ENCODE data around the gene SPDYC.
"Not testable (repeated sequence)": the region's sequence is repeated elsewhere in the genome, so short reads cannot be mapped to it uniquely, and the experiment has no call there.

SPDYC gene

GRCh38 chr11:65169164-65169641 is 830 bp upstream of the SPDYC start:
- Histone ChIP-seq H3K4me3 (ENCODE audit: insufficient read depth, low read depth, low read length) (no peak overlapping the region), H3K27ac (ENCODE audit: insufficient read depth, low read depth, low read length, poor library complexity, severe bottlenecking) (no peak overlapping the region), H3K4me1 (ENCODE audit: control insufficient read depth, insufficient read depth, low read length) (no peaks in the 10 kb centered on the region), H3K36me3 (ENCODE audit: control insufficient read depth, insufficient read depth, low read length) (no peaks in the 10 kb centered on the region), H3K27me3 (ENCODE audit: control insufficient read depth, insufficient read depth, low read length, poor library complexity, severe bottlenecking) (no peaks in the 10 kb centered on the region), H3K9me3 (ENCODE audit: control insufficient read depth, low read length) (no peaks in the 10 kb centered on the region)
- WGBS, 2 experiments, result 87 to 92% methylated on average over 11 of the region's 11 CpGs

GRCh38 chr11:65172600-65172999 is 2.6 kb downstream of the SPDYC start:
- 85 to 91% methylated on average over 10 of the region's 10 CpGs for WGBS, 2 experiments
- H3K4me3 ChIP-seq (ENCODE audit: insufficient read depth, low read depth, low read length), result no peak overlapping the region
- no peaks in the 10 kb centered on the region for H3K36me3 ChIP-seq (ENCODE audit: control insufficient read depth, insufficient read depth, low read length)
- no peaks in the 10 kb centered on the region for H3K9me3 ChIP-seq (ENCODE audit: control insufficient read depth, low read length)
- no peaks in the 10 kb centered on the region for H3K4me1 ChIP-seq (ENCODE audit: control insufficient read depth, insufficient read depth, low read length)
- no peaks in the 10 kb centered on the region for H3K27me3 ChIP-seq (ENCODE audit: control insufficient read depth, insufficient read depth, low read length, poor library complexity, severe bottlenecking)
- no peak overlapping the region for H3K27ac ChIP-seq (ENCODE audit: insufficient read depth, low read depth, low read length, poor library complexity, severe bottlenecking)

- not testable (repeated sequence) for H3K4me1 ChIP-seq (ENCODE audit: control insufficient read depth, insufficient read depth, low read length); H3K4me3 ChIP-seq (ENCODE audit: insufficient read depth, low read depth, low read length); H3K36me3 ChIP-seq (ENCODE audit: control insufficient read depth, insufficient read depth, low read length); H3K27ac ChIP-seq (ENCODE audit: insufficient read depth, low read depth, low read length, poor library complexity, severe bottlenecking); H3K9me3 ChIP-seq (ENCODE audit: control insufficient read depth, low read length); H3K27me3 ChIP-seq (ENCODE audit: control insufficient read depth, insufficient read depth, low read length, poor library complexity, severe bottlenecking)
- WGBS, 2 experiments, result 66 to 70% methylated on average over 2 of the region's 2 CpGs
Observed at GRCh38 chr11:65174571-65175010, 4.6 kb downstream of the SPDYC start.

- Histone ChIP-seq H3K27me3 (ENCODE audit: control insufficient read depth, insufficient read depth, low read length, poor library complexity, severe bottlenecking) (peaks cover 4% of the 10 kb centered on the region), H3K9me3 (ENCODE audit: control insufficient read depth, low read length) (no peaks in the 10 kb centered on the region), H3K36me3 (ENCODE audit: control insufficient read depth, insufficient read depth, low read length) (no peaks in the 10 kb centered on the region), H3K27ac (ENCODE audit: insufficient read depth, low read depth, low read length, poor library complexity, severe bottlenecking) (no peak overlapping the region), H3K4me1 (ENCODE audit: control insufficient read depth, insufficient read depth, low read length) (peaks cover 14% of the 10 kb centered on the region), H3K4me3 (ENCODE audit: insufficient read depth, low read depth, low read length) (peak overlapping the region; percentile 57)
- WGBS, 2 experiments, result 1% methylated on average over 60 of the region's 60 CpGs
Observed at GRCh38 chr11:65180877-65181568, 11.0 kb downstream of the SPDYC start.

GRCh38 chr11:65181569-65182257 is 11.7 kb downstream of the SPDYC start, which contains the start of gene CAPN1:
Gene CAPN1 (plus strand): TSS chr11:65181928. CDS start chr11:65182702, 774 bp downstream.
- H3K36me3 ChIP-seq (ENCODE audit: control insufficient read depth, insufficient read depth, low read length), result no peaks in the 10 kb centered on the region
- 1% methylated on average over 34 to 42 of the region's 43 CpGs for WGBS, 2 experiments
- H3K27ac ChIP-seq (ENCODE audit: insufficient read depth, low read depth, low read length, poor library complexity, severe bottlenecking), result no peak within 1 kb of the TSS

GRCh38 chr11:65182258-65183170 is 12.5 kb downstream of the SPDYC start:
- Histone ChIP-seq H3K4me3 (ENCODE audit: insufficient read depth, low read depth, low read length) (peak overlapping the region; percentile 57), H3K36me3 (ENCODE audit: control insufficient read depth, insufficient read depth, low read length) (no peaks in the 10 kb centered on the region), H3K27me3 (ENCODE audit: control insufficient read depth, insufficient read depth, low read length, poor library complexity, severe bottlenecking) (peaks cover 4% of the 10 kb centered on the region), H3K9me3 (ENCODE audit: control insufficient read depth, low read length) (no peaks in the 10 kb centered on the region), H3K27ac (ENCODE audit: insufficient read depth, low read depth, low read length, poor library complexity, severe bottlenecking) (no peak overlapping the region), H3K4me1 (ENCODE audit: control insufficient read depth, insufficient read depth, low read length) (peaks cover 14% of the 10 kb centered on the region)
- 42 to 43% methylated on average over 23 of the region's 23 CpGs for WGBS, 2 experiments

More at GRCh38 chr11:65181569-65182257, 11.7 kb downstream of the SPDYC start, which contains the start of gene CAPN1:
- peaks cover 4% of the 10 kb centered on the region for H3K27me3 ChIP-seq (ENCODE audit: control insufficient read depth, insufficient read depth, low read length, poor library complexity, severe bottlenecking)
- peaks cover 14% of the 10 kb centered on the region for H3K4me1 ChIP-seq (ENCODE audit: control insufficient read depth, insufficient read depth, low read length)
- peak within 1 kb of the TSS; percentile 57 for H3K4me3 ChIP-seq (ENCODE audit: insufficient read depth, low read depth, low read length)
- H3K9me3 ChIP-seq (ENCODE audit: control insufficient read depth, low read length), result no peaks in the 10 kb centered on the region

GRCh38 chr11:65183201-65183891 is 13.3 kb downstream of the SPDYC start:
- Histone ChIP-seq H3K4me1 (ENCODE audit: control insufficient read depth, insufficient read depth, low read length) (peaks cover 14% of the 10 kb centered on the region), H3K9me3 (ENCODE audit: control insufficient read depth, low read length) (no peaks in the 10 kb centered on the region), H3K36me3 (ENCODE audit: control insufficient read depth, insufficient read depth, low read length) (no peaks in the 10 kb centered on the region), H3K4me3 (ENCODE audit: insufficient read depth, low read depth, low read length) (no peak overlapping the region), H3K27me3 (ENCODE audit: control insufficient read depth, insufficient read depth, low read length, poor library complexity, severe bottlenecking) (peaks cover 4% of the 10 kb centered on the region), H3K27ac (ENCODE audit: insufficient read depth, low read depth, low read length, poor library complexity, severe bottlenecking) (no peak overlapping the region)
- WGBS, 2 experiments, result 81 to 83% methylated on average over 19 of the region's 19 CpGs

GRCh38 chr11:65184146-65184545 is 14.1 kb downstream of the SPDYC start:
- Histone ChIP-seq H3K27me3 (ENCODE audit: control insufficient read depth, insufficient read depth, low read length, poor library complexity, severe bottlenecking) (peaks cover 4% of the 10 kb centered on the region), H3K4me1 (ENCODE audit: control insufficient read depth, insufficient read depth, low read length) (peaks cover 14% of the 10 kb centered on the region), H3K27ac (ENCODE audit: insufficient read depth, low read depth, low read length, poor library complexity, severe bottlenecking) (no peak overlapping the region), H3K4me3 (ENCODE audit: insufficient read depth, low read depth, low read length) (no peak overlapping the region), H3K36me3 (ENCODE audit: control insufficient read depth, insufficient read depth, low read length) (no peaks in the 10 kb centered on the region), H3K9me3 (ENCODE audit: control insufficient read depth, low read length) (no peaks in the 10 kb centered on the region)
- WGBS, 2 experiments, result 51 to 62% methylated on average over 22 of the region's 22 CpGs

GRCh38 chr11:65185171-65185570 is 15.1 kb downstream of the SPDYC start:
- peaks cover 4% of the 10 kb centered on the region for H3K27me3 ChIP-seq (ENCODE audit: control insufficient read depth, insufficient read depth, low read length, poor library complexity, severe bottlenecking)
- no peak overlapping the region for H3K27ac ChIP-seq (ENCODE audit: insufficient read depth, low read depth, low read length, poor library complexity, severe bottlenecking)
- whole genome bisulfite sequencing, 2 experiments, result 35 to 47% methylated on average over 2 of the region's 2 CpGs
- peaks cover 14% of the 10 kb centered on the region for H3K4me1 ChIP-seq (ENCODE audit: control insufficient read depth, insufficient read depth, low read length)
- no peaks in the 10 kb centered on the region for H3K36me3 ChIP-seq (ENCODE audit: control insufficient read depth, insufficient read depth, low read length)
- no peaks in the 10 kb centered on the region for H3K9me3 ChIP-seq (ENCODE audit: control insufficient read depth, low read length)
- no peak overlapping the region for H3K4me3 ChIP-seq (ENCODE audit: insufficient read depth, low read depth, low read length)

All from ectodermal cell (in vitro differentiated cells).